ENCODE measurements around the gene ACOT11.

GRCh38 chr1:54546651-54547401 is 1.2 kb upstream of the ACOT11 start:
- TF ChIP-seq POLR2A (IDR thresholded peaks at IDR 0.05) (no peak), CTCF (IDR thresholded peaks at IDR 0.05) (no peak)
